ENCODE data around the gene EYA2. TPM values are rescaled to one million over a fixed set of nuclear protein-coding genes. Genes with fewer than 3 reads are reported as not detected.
"Not testable (repeated sequence)": the region's sequence is repeated elsewhere in the genome, so short reads cannot be mapped to it uniquely, and the experiment has no call there.

The EYA2 gene
- total RNA-seq, 2 experiments from 2014 or later: not detected

GRCh38 chr20:47173596-47174216 is 279.1 kb downstream of the EYA2 start:
- Mint-ChIP-seq H3K27me3 (no peaks in the 10 kb centered on the region), H3K4me3 (no peak overlapping the region), H3K36me3 (no peaks in the 10 kb centered on the region), H3K4me1 (no peaks in the 10 kb centered on the region), H3K9me3 (no peaks in the 10 kb centered on the region), H3K27ac (no peak overlapping the region)
- no peak for DNase-seq

GRCh38 chr20:47174456-47175243 is 280.0 kb downstream of the EYA2 start:
- H3K9me3 Mint-ChIP-seq: no peaks in the 10 kb centered on the region
- no peak for DNase-seq
- no peaks in the 10 kb centered on the region for H3K27me3 Mint-ChIP-seq
- no peak overlapping the region for H3K27ac Mint-ChIP-seq
- no peaks in the 10 kb centered on the region for H3K4me1 Mint-ChIP-seq
- H3K36me3 Mint-ChIP-seq: no peaks in the 10 kb centered on the region
- no peak overlapping the region for H3K4me3 Mint-ChIP-seq

- no peak for DNase-seq
- no peaks in the 10 kb centered on the region for H3K27me3 Mint-ChIP-seq
- H3K4me3 Mint-ChIP-seq: no peak overlapping the region
- H3K36me3 Mint-ChIP-seq: no peaks in the 10 kb centered on the region
- H3K9me3 Mint-ChIP-seq: no peaks in the 10 kb centered on the region
- H3K4me1 Mint-ChIP-seq: no peaks in the 10 kb centered on the region
- H3K27ac Mint-ChIP-seq: no peak overlapping the region
Measured at GRCh38 chr20:47175493-47175892, 280.9 kb downstream of the EYA2 start.

- DNase-seq, H3K36me3 Mint-ChIP-seq, H3K27ac Mint-ChIP-seq, H3K9me3 Mint-ChIP-seq, H3K4me3 Mint-ChIP-seq, H3K27me3 Mint-ChIP-seq, H3K4me1 Mint-ChIP-seq: not testable (repeated sequence)
Measured at GRCh38 chr20:47176217-47176616, 281.6 kb downstream of the EYA2 start.

- DNase-seq: no peak
- Mint-ChIP-seq H3K27ac (no peak overlapping the region), H3K9me3 (no peaks in the 10 kb centered on the region), H3K4me3 (no peak overlapping the region), H3K36me3 (no peaks in the 10 kb centered on the region), H3K4me1 (no peaks in the 10 kb centered on the region), H3K27me3 (no peaks in the 10 kb centered on the region)
Measured at GRCh38 chr20:47178277-47178676, 283.6 kb downstream of the EYA2 start.

- H3K27ac Mint-ChIP-seq: no peak overlapping the region
- no peak overlapping the region for H3K4me3 Mint-ChIP-seq
- no peak for DNase-seq
- no peaks in the 10 kb centered on the region for H3K27me3 Mint-ChIP-seq
- no peaks in the 10 kb centered on the region for H3K9me3 Mint-ChIP-seq
- H3K4me1 Mint-ChIP-seq: no peaks in the 10 kb centered on the region
- no peaks in the 10 kb centered on the region for H3K36me3 Mint-ChIP-seq
Measured at GRCh38 chr20:47178851-47179250, 284.2 kb downstream of the EYA2 start.

GRCh38 chr20:47179267-47179666 is 284.6 kb downstream of the EYA2 start:
- no peak for DNase-seq
- Mint-ChIP-seq H3K27me3 (no peaks in the 10 kb centered on the region), H3K4me1 (no peaks in the 10 kb centered on the region), H3K9me3 (no peaks in the 10 kb centered on the region), H3K4me3 (no peak overlapping the region), H3K27ac (no peak overlapping the region), H3K36me3 (no peaks in the 10 kb centered on the region)

- Mint-ChIP-seq H3K4me1 (no peaks in the 10 kb centered on the region), H3K4me3 (no peak overlapping the region), H3K27ac (no peak overlapping the region), H3K36me3 (no peaks in the 10 kb centered on the region), H3K27me3 (no peaks in the 10 kb centered on the region), H3K9me3 (no peaks in the 10 kb centered on the region)
- no peak for DNase-seq
Measured at GRCh38 chr20:47181056-47181862, 286.6 kb downstream of the EYA2 start.

GRCh38 chr20:47183367-47183766 is 288.7 kb downstream of the EYA2 start:
- H3K27ac Mint-ChIP-seq: no peak overlapping the region
- no peaks in the 10 kb centered on the region for H3K36me3 Mint-ChIP-seq
- DNase-seq: no peak
- H3K9me3 Mint-ChIP-seq: no peaks in the 10 kb centered on the region
- peaks cover 5% of the 10 kb centered on the region for H3K27me3 Mint-ChIP-seq
- peaks cover 2% of the 10 kb centered on the region for H3K4me1 Mint-ChIP-seq
- no peak overlapping the region for H3K4me3 Mint-ChIP-seq

GRCh38 chr20:47187450-47188195 is 293.0 kb downstream of the EYA2 start:
- no peak overlapping the region for H3K4me3 Mint-ChIP-seq
- H3K27ac Mint-ChIP-seq: no peak overlapping the region
- H3K27me3 Mint-ChIP-seq: peaks cover 22% of the 10 kb centered on the region
- no peaks in the 10 kb centered on the region for H3K36me3 Mint-ChIP-seq
- no peaks in the 10 kb centered on the region for H3K9me3 Mint-ChIP-seq
- peaks cover 5% of the 10 kb centered on the region for H3K4me1 Mint-ChIP-seq
- no peak for DNase-seq

GRCh38 chr20:47188540-47188939 is 293.9 kb downstream of the EYA2 start:
- Mint-ChIP-seq H3K27ac (no peak overlapping the region), H3K36me3 (no peaks in the 10 kb centered on the region), H3K9me3 (no peaks in the 10 kb centered on the region), H3K4me3 (no peak overlapping the region), H3K4me1 (peaks cover 5% of the 10 kb centered on the region), H3K27me3 (peaks cover 22% of the 10 kb centered on the region)
- DNase-seq: no peak

- no peaks in the 10 kb centered on the region for H3K36me3 Mint-ChIP-seq
- H3K9me3 Mint-ChIP-seq: no peaks in the 10 kb centered on the region
- no peak overlapping the region for H3K27ac Mint-ChIP-seq
- peaks cover 5% of the 10 kb centered on the region for H3K4me1 Mint-ChIP-seq
- no peak overlapping the region for H3K4me3 Mint-ChIP-seq
- no peak for DNase-seq
- peaks cover 22% of the 10 kb centered on the region for H3K27me3 Mint-ChIP-seq
Measured at GRCh38 chr20:47189060-47189459, 294.4 kb downstream of the EYA2 start.

- DNase-seq: no peak
- Mint-ChIP-seq H3K36me3 (no peaks in the 10 kb centered on the region), H3K27me3 (peaks cover 25% of the 10 kb centered on the region), H3K27ac (no peak overlapping the region), H3K4me3 (no peak overlapping the region), H3K4me1 (peaks cover 6% of the 10 kb centered on the region), H3K9me3 (no peaks in the 10 kb centered on the region)
Measured at GRCh38 chr20:47191074-47191673, 296.5 kb downstream of the EYA2 start.

- no peak for DNase-seq
- H3K27ac Mint-ChIP-seq: no peak overlapping the region
- peaks cover 25% of the 10 kb centered on the region for H3K27me3 Mint-ChIP-seq
- no peak overlapping the region for H3K4me3 Mint-ChIP-seq
- no peaks in the 10 kb centered on the region for H3K36me3 Mint-ChIP-seq
- peaks cover 8% of the 10 kb centered on the region for H3K4me1 Mint-ChIP-seq
- no peaks in the 10 kb centered on the region for H3K9me3 Mint-ChIP-seq
Measured at GRCh38 chr20:47191956-47192355, 297.3 kb downstream of the EYA2 start.
